ENCODE results near the gene WDR4.
"Not testable (repeated sequence)": the region's sequence is repeated elsewhere in the genome, so short reads cannot be mapped to it uniquely, and the experiment has no call there.

Gene WDR4

DNA sequence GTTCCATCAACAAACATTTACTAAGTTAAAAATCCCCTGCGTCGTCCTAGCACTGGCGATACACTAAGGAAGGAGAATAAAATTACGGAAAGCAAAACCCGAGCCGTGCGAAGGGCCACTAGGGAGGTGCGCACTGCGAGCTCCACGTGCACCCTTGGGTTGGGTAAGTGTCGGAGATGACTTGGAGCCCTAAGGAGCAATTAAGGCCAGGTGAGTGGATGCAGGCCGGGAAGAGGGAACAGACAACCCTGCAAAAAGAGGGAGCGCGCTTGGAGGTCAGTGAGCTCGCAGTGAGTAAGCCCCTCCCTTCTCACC, 704 bp downstream of the WDR4 start:
- DNase-seq (ENCODE audit: low read depth, low spot score), result no peak

DNA sequence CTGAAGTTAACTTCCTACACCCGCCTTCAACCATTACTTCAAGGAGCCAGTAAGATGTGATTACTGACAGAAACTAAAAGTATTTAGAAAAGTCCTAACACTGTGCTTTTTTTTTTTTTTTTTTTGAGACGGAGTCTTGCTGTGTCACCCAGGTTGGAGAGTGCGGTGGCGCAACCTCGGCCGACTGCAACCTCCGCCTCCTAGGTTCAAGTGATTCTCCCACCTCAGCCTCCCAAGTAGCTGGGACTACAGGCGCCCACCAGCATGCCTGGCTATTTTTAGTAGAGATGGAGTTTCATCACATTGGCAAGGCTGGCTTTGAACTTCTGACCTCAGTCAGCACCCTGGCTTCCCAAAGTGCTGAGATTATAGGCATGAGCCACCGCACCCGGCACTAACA, 3.5 kb downstream of the WDR4 start:
- DNase-seq (ENCODE audit: low read depth, low spot score), result not testable (repeated sequence)

DNA sequence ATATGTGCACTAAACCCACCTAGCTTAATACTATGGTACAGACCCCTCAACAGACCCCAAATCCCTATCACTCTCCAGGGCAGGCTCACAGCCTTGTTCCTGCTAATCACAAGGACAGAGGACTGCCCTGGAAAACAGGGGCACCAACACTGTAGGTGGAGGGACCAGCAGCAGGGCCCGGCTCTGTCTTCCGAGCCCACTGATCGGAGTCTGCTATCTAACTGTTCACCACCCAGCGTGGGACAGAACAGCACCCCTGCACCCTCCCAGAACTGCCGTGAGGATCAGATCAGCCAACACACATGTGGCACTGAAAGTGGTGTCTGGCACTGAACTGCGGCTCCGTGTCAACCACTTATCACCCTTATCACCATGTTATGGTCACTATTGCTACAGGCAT, 6.2 kb downstream of the WDR4 start:
- DNase-seq (ENCODE audit: low read depth, low spot score), result no peak

DNA sequence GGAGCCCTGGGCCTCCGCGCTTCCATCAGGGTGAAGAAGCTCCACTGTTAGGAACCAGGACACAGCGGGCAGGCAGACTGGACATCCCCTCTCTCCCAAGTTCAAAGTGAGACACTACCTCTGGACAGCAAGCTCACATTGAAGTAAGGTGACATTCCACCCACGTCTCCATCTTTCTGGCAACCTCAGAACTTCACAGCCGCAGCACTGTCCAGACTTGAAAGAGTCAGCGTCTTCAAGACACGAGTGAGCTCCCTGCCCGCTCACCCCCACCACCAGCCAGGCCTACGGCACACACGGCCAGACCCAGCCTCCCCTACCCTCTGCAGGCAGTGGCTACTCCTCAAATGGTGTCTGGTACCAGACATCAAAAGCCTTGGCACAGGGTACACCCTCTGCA, 11.1 kb downstream of the WDR4 start:
- DNase-seq (ENCODE audit: low read depth, low spot score), result no peak

DNA sequence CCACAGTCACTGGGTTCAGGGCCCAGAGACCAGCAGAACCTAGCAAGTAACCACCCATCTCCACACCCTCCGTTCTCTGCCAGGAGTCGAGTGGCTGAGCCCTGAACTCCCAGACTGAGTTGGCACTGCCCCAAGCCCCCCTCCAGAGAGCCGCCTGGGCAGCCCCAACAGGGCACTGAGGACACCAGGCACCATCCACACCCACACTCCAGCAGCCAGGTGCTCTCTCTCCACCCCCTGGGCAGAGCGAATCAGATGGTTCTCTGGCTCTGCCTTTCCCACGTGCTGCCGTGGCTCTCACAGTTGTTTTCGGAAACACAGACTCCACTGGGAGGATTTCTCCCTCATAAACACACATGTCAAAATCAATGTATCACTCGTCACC, 13.6 kb downstream of the WDR4 start:
- DNase-seq (ENCODE audit: low read depth, low spot score), result no peak

DNA sequence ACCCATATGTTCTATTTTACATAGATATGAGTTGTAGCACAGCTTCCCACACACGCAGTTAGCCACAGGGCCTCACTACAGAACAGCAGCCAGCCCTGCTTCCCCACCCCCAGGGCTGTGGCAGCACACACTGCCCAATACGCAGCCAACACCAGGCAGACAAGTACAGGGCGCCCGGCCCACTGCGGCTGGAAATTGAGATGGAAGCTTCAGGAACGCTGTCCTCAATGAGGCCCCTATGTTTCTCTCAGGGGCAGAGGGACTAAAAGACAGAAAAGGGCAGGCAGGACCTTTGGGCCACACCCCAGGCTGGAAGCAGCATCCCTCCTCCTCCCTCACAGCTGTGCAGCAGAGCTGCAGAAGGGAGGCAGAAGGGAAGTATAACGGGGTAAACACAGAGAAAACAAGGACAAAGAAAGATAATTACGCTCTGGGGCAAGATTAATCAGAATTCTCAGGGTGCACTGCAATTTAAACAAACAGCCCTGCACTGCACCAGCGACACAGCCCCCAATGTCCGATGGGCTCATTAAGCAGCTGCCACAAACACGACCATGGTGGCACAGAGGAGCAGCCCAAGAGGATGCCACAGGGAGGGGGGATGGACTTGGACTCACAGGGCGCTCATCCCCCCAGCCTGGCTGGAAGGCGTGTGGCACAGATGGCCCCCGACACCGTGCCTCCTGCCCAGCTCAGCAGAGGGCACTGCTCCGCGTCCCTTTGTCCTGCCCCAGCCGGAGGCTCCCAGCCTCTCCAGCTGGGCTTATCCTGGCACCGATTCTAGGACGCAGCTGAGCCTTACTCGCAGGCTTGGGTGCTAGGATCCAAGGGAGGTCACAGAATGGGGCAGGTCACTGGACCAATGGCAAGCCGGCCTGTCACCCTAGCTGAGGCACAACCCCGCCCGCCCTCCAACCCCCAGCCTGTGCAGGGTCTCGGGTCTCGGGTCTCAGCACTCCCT, 14.2 kb downstream of the WDR4 start:
- no peak for DNase-seq (ENCODE audit: low read depth, low spot score)

DNA sequence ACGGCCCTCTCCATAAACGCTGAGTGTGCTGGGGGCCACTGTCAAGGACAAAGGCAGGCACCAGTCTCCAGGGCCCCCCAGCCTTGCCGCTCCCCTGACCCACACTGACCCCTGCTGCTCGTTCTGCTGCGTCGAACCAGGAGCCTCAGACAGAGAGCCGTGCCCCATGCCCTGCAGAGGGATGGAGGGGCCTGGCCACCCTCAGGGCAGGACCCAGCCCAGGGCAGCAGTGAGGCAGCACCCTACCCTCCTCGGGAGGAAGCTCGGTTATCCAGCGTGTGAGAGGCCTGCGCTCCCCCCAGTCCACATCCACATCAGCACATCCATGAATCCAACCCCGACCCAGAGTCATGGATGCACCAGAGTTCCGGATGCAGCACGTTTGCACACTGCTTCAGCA, 15.1 kb downstream of the WDR4 start:
- no peak for DNase-seq (ENCODE audit: low read depth, low spot score)

DNA sequence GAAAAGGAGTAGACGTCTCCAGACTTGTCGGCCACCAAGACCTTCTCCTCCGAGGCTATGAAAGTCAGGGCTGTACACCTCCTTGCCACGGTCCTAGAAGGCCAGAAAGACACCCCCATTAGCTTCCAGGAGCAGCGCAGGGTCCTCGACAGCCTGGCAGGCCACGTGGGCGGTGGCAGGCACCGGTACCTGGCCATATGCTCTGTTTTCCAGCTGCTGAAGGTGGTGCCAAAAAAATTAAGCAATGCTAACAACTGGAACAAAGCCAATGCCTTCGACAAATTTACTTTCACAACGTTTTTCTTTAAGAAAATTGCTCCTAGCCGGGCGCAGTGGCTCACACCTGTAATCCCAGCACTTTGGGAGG, 15.9 kb downstream of the WDR4 start:
- no peak for DNase-seq (ENCODE audit: low read depth, low spot score)

DNA sequence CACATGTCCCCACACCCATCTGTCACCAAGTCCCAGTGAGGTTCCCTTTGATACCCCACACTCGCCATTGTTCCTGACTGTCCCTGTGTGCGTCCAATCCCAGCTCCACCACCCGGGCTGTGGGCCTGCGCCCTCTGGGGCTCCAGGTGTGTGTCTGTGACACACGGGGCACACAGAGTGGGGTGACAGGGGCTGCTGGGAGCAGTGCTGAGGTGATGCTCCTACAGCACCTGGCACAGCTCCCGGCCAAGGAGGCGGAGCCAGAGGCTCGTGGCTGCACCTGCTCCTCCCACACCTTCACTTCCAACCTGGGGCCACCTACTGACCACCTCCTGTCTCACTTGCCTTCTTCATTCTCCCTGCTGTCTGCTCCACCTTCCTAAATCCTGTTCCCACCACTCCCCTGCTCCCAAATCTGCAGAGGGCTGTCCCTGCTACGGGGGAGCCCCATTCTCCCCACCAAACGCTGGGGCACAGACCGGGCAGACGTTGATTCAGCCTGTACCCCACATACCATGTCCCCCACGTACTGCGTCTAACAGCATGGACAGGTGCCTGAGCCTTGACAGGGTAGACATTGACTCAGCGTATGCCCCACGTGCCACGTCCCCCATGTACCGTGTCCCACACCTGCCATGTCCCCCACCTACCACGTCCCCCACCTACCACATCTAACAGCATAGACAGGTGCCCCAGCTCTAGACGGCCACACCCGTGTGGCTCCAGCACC, 16.4 kb downstream of the WDR4 start:
- no peak for DNase-seq (ENCODE audit: low read depth, low spot score)

DNA sequence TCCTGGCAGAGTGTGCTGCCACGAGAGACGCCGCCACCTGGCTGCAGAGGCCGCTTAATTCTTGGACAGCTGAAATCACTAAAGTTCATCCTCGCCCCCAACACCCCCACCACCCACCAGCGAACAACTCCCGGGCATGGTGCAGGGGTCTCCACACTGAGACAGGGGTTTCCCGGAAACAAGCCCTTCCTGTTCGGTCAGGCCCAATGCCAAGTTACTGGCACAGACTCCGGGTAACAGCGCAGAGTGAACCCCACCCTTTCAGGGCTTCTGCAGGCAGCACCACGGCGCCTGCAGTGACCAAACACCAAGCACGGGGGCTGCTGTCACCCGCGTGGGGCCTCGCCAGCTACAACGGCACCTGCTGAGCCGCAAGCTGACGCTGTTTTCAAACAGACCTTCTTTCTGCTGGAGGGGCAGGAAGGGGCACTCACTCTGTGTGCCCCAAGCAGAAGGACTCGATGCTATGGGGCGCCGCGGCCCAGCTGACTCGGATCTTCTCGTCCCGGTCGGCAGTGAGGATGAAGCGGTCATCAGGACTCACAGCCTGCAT, 17.4 kb downstream of the WDR4 start:
- DNase-seq (ENCODE audit: low read depth, low spot score), result no peak

DNA sequence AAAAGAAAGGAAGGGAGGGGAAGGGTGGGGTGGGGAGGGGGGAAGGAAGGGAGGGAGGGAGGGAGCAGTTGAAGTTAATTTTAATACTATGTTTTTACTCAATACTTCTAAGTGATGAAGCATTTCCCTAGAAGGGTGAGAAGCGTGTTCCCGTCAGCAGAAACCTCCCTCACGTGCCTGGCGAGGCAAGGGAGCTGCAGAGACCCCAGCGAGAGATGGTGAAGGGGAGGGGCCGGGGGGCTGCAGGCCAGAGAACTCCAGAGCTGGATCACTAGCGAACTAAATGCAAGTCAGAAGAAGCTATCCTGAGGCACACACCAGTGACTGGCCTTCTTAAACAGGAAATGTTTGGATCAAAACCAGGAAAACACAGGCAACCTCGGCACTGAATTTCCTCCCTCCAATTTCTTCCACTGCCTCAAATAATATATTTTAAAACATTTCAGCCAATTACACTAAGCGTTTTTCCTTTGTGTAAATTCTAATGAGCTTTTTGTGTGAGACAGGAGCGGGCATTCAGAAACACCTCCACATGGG, 18.0 kb downstream of the WDR4 start:
- no peak for DNase-seq (ENCODE audit: low read depth, low spot score)

DNA sequence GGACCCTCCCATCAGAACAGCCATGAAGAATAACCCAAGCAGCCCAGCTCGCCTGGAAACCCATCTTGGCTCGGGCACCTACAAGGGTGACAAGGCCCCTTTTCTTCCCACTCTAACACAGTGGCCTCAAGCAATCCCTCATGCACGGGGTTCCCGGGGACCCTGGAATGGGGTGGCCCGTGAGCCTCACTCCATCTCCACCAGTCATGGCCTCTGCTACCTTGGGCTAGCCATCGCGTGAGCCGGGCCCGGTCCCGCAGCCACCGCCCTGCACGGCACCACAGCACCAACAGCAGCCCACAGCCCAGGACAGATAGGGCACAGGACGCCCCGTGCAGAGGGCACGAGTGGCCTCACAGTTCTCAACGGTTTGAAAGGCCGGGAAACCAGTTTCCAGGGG, 19.0 kb downstream of the WDR4 start:
- no peak for DNase-seq (ENCODE audit: low read depth, low spot score)

DNA sequence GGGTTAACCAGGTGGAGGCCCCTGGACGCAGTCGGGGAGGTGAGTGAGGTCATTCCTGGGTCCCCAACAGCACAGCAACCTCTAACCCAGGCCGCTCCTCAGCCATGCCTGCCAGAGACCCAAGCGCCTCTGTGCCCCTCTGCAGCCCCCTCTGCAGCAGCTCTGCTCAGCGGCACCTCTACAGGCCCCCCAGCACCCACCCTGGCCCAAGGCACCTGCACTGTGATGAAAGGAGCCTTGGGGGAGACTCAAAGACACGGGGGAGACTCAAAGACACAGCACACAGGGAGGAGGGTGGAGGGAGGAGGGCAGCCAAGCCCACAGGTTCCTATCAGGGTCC, 19.5 kb downstream of the WDR4 start:
- no peak for DNase-seq (ENCODE audit: low read depth, low spot score)

DNA sequence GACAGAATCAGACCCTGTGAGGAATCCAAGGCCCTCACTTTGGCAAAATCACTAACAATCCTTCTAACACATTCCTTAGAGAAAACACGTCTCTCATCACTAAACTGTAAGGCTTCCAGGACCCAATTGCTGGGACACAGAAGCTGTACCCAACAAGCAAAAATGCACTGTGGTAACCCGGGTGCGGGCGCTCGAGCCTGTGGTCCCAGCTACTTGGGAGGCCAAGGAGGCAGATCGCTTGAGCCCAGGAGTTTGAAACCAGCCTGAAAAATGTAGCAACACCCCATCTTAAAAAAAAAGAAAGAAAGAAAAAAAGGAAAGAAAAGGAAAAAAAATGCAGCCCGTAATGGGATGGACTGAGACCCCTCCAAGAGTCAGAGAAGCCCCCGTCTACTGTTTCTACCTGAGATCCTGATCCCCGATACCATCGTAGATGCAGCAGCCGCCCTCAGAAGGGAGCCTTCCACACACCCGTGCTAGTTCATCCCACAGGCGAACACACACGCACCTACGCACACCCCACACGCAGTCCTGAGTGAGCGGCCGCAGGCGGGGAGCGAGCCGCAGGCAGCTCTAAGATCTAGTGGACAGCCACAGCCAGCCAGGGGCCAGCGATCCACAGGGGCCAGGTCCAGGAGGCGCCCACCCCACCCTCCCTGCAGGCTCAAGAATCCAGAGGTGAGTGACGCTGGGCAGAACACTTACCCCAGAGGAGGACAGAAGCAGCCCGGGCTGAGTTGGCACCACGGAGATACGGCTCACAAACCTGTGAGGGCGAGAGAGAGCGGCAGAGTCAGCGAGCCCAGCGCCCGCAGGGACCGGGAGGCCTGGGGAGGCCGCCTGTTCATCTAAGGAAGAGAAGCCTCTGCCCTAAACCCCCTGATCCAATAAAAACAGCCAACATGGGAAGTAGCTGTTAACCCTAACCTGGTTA, 20.1 kb downstream of the WDR4 start:
- no peak for DNase-seq (ENCODE audit: low read depth, low spot score)

DNA sequence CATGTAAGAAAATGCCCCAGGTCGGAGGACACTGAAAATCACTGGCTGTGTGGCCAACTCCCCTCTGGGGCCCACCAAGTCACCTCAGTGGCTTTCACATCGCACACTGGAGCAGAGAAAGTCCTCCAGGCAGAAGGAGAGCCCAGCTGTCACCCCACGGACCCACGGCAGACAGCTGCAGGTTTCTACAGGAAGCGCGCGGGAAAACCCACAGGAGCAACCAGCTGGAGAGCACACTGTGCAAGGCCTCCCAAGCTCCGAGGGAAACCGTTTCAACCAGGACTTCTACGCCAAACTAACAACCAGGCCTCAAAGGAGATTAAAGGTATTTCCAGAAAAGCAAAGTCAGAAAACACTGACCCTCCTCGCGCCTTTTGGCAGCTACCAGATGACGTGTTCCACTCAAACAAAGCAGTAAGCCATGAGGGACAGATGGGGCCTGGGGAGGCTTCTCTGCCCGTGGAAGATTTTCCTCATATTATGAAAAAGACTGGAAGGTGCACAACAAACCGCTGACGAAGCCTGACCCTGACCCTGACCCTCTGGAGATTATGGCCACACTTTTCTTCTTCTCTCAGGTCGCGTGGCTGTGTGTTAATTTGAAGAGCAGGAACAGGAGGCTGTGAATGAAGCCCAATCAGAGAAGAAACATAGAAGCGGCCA, 21.0 kb downstream of the WDR4 start:
- DNase-seq (ENCODE audit: low read depth, low spot score), result no peak

DNA sequence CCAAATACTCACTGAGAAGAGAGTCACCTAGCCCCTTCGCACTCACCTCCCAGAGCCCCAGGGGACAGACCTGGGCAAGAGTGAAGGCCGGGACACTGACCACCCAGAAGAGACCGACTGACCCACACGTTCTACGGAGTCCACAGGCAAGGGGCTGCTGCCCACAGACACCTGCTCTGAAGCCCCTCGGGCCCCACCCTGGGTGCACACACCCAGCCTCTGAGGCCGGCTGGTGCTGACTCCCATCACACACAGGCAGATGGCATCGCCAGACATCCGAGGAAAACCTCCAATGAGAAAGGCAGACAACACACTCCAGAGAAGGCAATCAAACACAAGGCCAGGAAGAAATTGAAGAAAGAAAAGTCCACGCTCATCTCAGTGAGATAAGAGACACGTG, 22.1 kb downstream of the WDR4 start:
- no peak for DNase-seq (ENCODE audit: low read depth, low spot score)

DNA sequence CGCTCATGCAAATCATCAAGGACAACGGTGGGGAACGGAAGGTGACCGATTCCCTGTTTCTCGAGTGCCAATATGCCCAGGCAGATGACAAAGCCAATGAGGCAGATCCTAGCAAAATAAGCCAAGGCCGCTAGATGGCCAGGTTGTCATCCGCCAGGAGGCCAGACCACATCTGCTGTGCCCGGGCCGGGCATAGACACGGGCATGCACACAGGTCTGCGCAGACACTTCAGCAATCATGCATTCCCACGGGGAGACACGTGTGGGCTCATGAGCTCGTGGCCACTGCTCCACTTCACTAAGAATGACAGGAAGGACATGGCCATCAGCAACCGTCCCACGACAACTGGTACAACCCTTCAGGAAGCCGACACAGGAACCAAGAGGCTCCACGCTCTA, 23.4 kb downstream of the WDR4 start:
- DNase-seq (ENCODE audit: low read depth, low spot score), result no peak

DNA sequence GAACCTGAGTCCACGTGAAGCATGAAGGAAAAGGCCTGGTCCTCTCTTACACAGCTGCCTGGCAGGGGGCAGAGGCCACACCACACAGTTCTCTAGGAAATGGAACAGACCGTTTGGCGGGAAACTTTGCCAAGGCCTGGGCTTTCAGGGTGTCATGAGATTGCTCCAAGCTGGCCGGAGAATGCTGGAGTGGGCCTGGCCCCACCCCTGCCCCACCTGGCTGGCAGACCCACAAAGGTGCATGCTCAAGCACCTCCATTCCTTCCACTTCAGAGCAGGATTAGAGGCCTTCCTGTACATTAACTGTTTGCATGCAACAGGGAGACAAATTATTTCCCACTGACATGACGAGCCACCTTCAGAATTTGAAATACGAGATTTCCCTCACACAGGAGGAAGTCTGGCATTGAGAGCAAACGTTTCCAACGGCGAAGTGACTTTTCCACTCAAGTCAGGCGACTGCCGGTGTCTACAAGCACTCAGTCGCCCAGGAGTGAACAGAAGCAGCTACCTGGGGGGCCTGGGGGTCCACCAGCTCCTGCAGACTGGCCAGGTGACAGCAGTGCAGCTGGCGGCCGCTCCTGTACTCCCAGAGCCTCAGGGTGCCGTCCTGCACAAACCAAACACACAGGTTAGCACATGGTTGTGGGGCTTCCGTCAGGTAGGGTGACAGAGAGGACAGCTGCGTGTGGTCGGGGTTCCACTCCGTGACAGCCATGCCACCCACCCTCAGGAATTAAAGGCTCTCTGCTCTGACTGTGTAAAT, 24.0 kb downstream of the WDR4 start:
- DNase-seq (ENCODE audit: low read depth, low spot score), result no peak

DNA sequence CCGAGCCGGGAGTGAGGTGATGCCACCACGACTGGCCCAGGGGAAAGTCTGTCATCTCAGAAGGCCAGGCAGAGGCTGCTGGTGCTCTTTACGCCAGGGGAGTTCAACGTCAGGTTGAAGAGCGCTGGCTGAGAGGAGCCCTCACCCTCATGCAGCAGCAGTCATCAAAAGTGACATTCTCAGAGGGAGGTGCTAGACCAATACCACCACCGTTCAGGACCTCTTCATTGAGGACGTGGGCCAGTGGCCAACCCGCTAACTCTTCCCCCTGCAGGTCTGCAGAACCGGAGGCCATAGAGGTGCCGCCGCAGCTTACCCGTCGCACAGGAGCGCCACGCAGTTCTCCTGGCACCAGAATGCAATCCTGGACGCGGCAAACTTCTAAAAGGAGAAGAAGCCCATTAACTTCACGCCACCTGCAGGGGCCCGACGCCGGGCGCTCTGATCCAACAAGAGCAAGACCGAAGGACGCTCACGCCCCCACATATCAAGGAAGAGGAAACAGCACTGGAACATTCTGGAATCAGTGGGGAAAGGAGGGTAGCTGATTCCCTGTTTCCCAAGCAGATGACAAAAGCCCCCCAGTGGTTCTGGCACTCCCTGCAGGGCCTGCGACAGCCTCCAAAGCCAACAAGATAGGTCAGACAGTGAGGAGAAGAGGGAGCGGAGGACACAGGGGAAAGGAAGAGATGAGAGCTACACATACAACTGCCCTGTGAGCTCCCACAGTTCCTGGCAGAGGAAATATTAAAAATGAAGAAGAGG, 24.9 kb downstream of the WDR4 start:
- DNase-seq (ENCODE audit: low read depth, low spot score), result no peak

DNA sequence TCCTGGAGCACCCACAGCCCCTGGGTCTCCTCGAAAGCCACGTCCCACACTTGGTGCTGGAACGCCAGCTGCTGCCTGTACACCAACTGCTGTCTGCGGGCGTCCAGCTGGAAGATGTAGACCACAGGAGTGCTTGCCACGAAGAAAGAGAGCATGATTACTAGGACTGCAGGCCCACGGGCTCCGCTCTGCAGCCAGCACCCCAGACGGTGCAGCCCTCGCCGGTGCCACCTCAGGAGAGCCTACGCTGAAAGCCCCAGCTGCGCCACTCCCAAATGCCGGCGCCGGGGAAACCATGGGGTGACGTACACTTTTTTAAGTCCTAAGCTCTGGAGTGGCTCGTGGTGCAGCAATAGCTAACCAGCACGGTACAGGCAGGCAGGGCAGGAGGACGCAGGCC, 25.7 kb downstream of the WDR4 start:
- DNase-seq (ENCODE audit: low read depth, low spot score), result no peak
